ENCODE results near the gene ACSL6. TPM values are rescaled to one million over a fixed set of nuclear protein-coding genes. Genes with fewer than 3 reads are reported as not detected.
"Not testable (repeated sequence)": the region's sequence is repeated elsewhere in the genome, so short reads cannot be mapped to it uniquely, and the experiment has no call there.

Gene ACSL6
- polyA plus RNA-seq, 4 donors = 1.7 to 2.6 (median 2.2) TPM

- no peak for DNase-seq (ENCODE audit: low read depth in 4 of 4, low spot score in 2 of 4)
Observed at GRCh38 chr5:131952301-131952857, 59.1 kb downstream of the ACSL6 start.

GRCh38 chr5:131950706-131951105, 60.8 kb downstream of the ACSL6 start:
- no peak for DNase-seq (ENCODE audit: low read depth in 4 of 4, low spot score in 2 of 4)

- DNase-seq (ENCODE audit: low read depth in 4 of 4, low spot score in 2 of 4) = no peak
Observed at GRCh38 chr5:131947445-131947844, 64.0 kb downstream of the ACSL6 start.

- no peak for DNase-seq (ENCODE audit: low read depth in 4 of 4, low spot score in 2 of 4)
Observed at GRCh38 chr5:131945551-131946168, 65.8 kb downstream of the ACSL6 start, which contains the start of gene MEIKIN. Gene MEIKIN, minus strand, starts transcription at chr5:131945663. Its CDS starts 158 bp downstream, at chr5:131945505.

- DNase-seq (ENCODE audit: low read depth in 4 of 4, low spot score in 2 of 4) = no peak
Observed at GRCh38 chr5:131944702-131945550, 66.5 kb downstream of the ACSL6 start.

- DNase-seq (ENCODE audit: low read depth in 4 of 4, low spot score in 2 of 4) = no peak
Observed at GRCh38 chr5:131943916-131944315, 67.5 kb downstream of the ACSL6 start.

GRCh38 chr5:131942016-131942415, 69.4 kb downstream of the ACSL6 start:
- no peak for DNase-seq (ENCODE audit: low read depth in 4 of 4, low spot score in 2 of 4)

GRCh38 chr5:131939690-131940345, 71.6 kb downstream of the ACSL6 start:
- DNase-seq (ENCODE audit: low read depth in 4 of 4, low spot score in 2 of 4) = no peak

GRCh38 chr5:131932235-131932634, 79.2 kb downstream of the ACSL6 start:
- DNase-seq (ENCODE audit: low read depth in 4 of 4, low spot score in 2 of 4) = no peak

GRCh38 chr5:131928957-131929356, 82.5 kb downstream of the ACSL6 start:
- DNase-seq (ENCODE audit: low read depth in 4 of 4, low spot score in 2 of 4) = no peak

- no peak for DNase-seq (ENCODE audit: low read depth in 4 of 4, low spot score in 2 of 4)
Observed at GRCh38 chr5:131926168-131926567, 85.3 kb downstream of the ACSL6 start.

- DNase-seq (ENCODE audit: low read depth in 4 of 4, low spot score in 2 of 4) = no peak
Observed at GRCh38 chr5:131916481-131916880, 95.0 kb downstream of the ACSL6 start.

- no peak for DNase-seq (ENCODE audit: low read depth in 4 of 4, low spot score in 2 of 4)
Observed at GRCh38 chr5:131914472-131914871, 97.0 kb downstream of the ACSL6 start.

- DNase-seq (ENCODE audit: low read depth in 4 of 4, low spot score in 2 of 4) = no peak
Observed at GRCh38 chr5:131913603-131914002, 97.9 kb downstream of the ACSL6 start.

- DNase-seq (ENCODE audit: low read depth in 4 of 4, low spot score in 2 of 4) = no peak
Observed at GRCh38 chr5:131906668-131907067, 104.8 kb downstream of the ACSL6 start.

- not testable (repeated sequence) for DNase-seq (ENCODE audit: low read depth in 4 of 4, low spot score in 2 of 4)
Observed at GRCh38 chr5:131902266-131902665, 109.2 kb downstream of the ACSL6 start.

Other genes starting within 250 kb of the ACSL6 start
- gene FNIP1, start 214.6 kb downstream of the ACSL6 start, polyA plus RNA-seq (ENCODE audit: insufficient read length in 4 of 4) = 10 to 100 TPM; 13.8 to 21.6 (median 15.5) TPM
- not detected for gene MEIKIN, start 66.0 kb downstream of the ACSL6 start, polyA plus RNA-seq (ENCODE audit: insufficient read length in 4 of 4)
- not detected for gene IL3, start 49.0 kb upstream of the ACSL6 start, polyA plus RNA-seq (ENCODE audit: insufficient read length in 4 of 4)
- gene CSF2, start 62.1 kb upstream of the ACSL6 start, polyA plus RNA-seq (ENCODE audit: insufficient read length in 4 of 4) = not detected
- 10 to 100 TPM; 28.2 to 35.2 (median 33.6) TPM for gene P4HA2, start 216.2 kb upstream of the ACSL6 start, polyA plus RNA-seq (ENCODE audit: insufficient read length in 4 of 4)
- 10 to 100 TPM; 12.5 to 21.7 (median 16.3) TPM for gene PDLIM4, start 246.0 kb upstream of the ACSL6 start, polyA plus RNA-seq (ENCODE audit: insufficient read length in 4 of 4)

All from left renal cortex interstitium (tissue), 4 donors.